ENCODE results near the gene PXMP4. TPM values are rescaled to one million over a fixed set of nuclear protein-coding genes. Genes with fewer than 3 reads are reported as not detected.
"Not testable (repeated sequence)": the region's sequence is repeated elsewhere in the genome, so short reads cannot be mapped to it uniquely, and the experiment has no call there.

PXMP4 gene
- polyA plus RNA-seq, 4 donors: 8.9 to 9.5 (median 9.1) TPM

DNA sequence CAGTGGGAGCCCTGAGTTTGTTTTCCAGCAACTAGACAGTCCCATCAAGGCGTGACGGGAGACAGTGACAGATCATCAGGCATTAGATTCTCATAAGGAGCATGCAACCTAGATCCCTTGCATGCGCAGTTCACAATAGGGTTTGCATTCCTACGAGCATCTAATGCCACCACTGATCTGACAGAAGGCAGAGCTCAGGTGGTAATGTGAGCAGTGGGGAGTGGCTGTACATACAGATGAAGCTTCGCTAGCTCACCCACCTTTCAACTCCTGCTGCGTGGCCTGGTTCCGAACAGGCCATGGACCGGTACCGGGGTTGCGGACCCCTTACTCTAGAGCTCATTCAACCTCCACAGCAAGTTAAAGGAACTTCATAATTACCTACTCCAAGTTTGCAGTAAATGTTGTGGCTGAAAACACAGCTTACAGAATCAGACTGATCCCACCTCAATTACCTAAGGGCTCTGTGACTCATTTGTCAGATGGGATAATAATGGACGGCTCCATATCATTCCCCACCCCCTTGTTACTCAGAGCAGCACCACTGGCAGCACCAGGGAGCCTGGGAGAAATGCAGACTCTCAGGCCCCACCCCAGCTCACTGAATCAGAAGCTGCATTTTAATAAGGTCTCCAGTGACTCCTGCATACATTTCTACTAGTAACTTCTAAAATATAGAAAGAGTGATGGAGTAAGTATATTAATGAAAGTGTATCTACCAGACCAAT, 15.7 kb downstream of the PXMP4 start:
- no peak for DNase-seq (ENCODE audit: low read depth in 4 of 4, low spot score in 3 of 4)

DNA sequence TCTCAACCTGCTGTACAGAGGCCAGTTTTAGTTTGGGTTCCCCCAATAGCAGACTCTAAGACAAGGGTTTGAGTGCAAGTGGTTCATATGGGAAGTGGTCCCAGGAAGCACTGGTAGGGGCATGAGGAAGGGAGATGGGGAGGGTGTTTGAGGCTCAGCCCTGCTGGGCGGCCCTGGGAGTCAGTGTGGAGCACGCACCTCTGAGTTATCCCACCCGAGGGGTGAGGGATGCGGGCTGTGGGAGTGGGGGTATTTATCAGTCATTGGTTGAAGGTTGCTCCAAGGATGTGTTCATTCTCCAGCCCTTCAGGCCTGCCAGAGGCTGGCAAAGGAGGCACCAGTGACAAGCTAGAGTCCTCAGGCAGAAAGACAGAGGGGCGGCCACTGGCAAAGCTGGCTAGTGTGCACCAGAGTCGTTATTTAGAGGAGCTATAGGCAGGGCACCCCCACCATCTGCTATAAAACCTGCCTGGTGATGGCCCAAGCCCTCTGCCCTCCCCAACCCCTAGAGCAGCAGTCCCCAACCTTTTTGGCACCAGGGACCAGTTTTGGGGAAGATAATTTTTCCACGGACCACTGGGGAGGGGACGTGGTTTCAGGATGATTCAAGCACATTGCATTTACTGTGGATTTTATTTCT, 16.5 kb downstream of the PXMP4 start:
- DNase-seq (ENCODE audit: low read depth in 4 of 4, low spot score in 3 of 4): no peak

DNA sequence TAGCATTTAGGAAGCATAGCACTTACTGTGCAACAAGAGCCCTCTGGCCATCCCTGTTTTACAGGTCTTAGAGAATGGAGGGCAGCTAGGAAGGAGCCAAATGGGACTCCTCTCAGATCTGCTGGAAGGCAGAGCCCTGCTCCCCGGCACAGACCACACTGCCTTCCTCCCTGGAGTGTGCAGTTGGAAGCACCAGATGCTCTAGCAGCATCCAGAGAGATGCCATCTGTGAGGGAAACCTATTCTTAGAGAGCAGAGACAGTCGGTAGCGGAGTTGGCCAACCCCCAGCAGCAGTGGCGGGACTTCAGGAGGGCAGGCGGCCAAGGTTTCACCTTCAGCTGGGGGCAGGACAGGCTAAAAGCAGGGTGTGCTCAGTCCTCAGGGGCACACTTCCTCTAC, 17.2 kb downstream of the PXMP4 start:
- DNase-seq (ENCODE audit: low read depth in 4 of 4, low spot score in 3 of 4): no peak

DNA sequence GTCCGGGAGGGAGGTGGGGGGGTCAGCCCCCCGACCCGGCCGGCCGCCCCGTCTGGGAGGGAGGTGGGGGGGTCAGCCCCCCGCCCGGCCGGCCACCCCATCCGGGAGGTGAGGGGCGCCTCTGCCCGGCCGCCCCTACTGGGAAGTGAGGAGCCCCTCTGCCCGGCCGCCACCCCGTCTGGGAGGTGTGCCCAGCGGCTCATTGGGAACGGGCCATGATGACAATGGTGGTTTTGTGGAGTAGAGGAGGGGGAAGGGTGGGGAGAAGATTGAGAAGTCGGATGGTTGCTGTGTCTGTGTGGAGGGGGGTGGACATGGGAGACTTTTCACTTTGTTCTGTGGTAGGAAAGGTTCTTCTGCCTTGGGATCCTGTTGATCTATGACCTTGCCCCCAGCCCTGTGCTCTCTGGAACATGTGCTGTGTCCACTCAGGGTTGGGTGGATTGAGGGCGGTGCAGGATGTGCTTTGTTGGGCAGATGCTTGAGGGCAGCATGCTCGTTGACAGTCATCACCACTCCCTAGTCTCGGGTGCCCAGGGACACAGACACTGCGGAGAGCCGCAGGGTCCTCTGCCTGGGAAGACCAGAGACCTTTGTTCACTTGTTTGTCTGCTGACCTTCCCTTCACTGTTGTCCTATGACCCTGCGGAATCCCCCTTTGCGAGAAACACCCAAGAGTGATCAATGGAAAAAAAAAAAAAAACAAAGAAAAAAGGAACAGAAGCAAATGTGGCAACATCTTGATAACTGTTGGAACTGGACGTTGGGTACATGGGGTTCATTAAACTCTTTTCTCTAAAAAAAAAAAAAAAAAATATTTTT, 18.3 kb downstream of the PXMP4 start:
- no peak for DNase-seq (ENCODE audit: low read depth in 4 of 4, low spot score in 3 of 4)

DNA sequence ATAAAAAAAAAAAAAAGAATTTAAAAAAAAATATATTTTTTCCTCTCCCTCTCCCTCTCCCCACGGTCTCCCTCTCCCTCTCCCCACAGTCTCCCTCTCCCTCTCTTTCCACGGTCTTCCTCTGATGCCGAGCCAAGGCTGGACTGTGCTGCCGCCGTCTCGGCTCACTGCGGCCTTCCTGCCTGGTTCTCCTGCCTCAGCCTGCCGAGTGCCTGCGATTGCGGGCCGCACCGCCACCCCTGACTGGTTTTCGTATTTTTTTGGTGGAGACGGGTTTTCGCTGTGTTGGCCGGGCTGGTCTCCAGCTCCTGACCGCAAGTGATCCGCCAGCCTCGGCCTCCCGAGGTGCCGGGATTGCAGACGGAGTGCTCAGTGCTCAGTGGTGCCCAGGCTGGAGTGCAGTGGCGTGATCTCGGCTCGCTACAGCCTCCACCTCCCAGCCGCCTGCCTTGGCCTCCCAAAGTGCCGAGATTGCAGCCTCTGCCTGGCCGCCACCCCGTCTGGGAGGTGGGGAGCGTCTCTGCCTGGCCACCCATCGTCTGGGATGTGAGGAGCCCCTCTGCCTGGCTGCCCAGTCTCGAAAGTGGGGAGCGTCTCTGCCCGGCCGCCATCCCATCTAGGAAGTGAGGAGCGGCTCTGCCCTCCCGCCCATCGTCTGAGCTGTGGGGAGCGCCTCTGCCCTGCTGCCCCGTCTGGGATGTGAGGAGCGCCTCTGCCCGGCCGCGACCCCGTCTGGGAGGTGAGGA, 19.2 kb downstream of the PXMP4 start:
- not testable (repeated sequence) for DNase-seq (ENCODE audit: low read depth in 4 of 4, low spot score in 3 of 4)

DNA sequence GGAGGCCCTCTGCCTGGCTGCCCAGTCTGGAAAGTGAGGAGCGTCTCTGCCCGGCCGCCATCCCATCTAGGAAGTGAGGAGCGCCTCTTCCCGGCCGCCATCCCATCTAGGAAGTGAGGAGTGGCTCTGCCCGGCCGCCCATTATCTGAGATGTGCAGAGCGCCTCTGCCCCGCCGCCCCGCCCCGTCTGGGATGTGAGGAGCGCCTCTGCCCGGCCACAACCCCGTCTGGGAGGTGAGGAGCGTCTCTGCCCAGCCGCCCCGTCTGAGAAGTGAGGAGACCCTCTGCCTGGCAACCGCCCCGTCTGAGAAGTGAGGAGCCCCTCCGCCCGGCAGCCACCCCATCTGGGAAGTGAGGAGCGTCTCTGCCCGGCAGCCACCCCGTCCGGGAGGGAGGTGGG, 21.1 kb downstream of the PXMP4 start:
- not testable (repeated sequence) for DNase-seq (ENCODE audit: low read depth in 4 of 4, low spot score in 3 of 4)

DNA sequence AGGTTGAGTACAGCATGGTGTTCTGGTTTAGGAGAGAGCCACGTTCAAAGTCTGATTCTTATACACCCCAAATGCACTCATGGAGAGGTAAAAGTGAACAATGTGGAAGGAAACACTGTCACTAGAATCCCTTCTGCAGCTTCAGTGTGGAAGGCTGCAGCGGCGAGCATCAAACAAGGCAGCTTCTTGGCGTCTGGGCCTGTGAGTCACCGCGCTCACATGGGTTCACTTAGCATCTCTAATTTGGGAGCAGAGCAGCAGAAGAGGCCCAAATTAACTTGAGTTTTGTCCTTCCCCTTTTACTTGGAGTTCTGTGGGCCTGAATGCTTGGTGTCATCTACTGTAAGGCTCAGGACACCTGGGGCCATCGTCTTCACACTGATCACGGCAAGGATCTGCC, 23.0 kb downstream of the PXMP4 start:
- no peak for DNase-seq (ENCODE audit: low read depth in 4 of 4, low spot score in 3 of 4)

DNA sequence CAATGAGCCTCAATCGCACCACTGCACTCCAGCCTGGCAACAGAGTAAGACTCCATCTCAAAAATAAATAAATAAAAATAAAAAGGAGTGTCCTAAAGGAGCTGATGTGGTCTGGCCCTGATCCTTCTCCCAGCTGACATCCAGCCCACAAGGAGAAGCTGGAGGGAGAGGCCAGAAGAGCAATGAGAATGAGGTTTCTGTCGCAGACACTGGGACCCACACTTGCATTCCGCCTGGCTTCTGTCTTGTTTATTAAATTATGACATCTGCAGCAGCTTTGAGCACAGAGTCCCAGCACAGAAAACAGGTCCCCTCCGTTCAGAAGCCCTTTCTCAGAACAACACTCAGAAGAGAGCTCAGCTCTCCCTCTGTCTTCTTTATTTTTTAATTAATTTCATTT, 23.7 kb downstream of the PXMP4 start:
- DNase-seq (ENCODE audit: low read depth in 4 of 4, low spot score in 3 of 4): no peak

DNA sequence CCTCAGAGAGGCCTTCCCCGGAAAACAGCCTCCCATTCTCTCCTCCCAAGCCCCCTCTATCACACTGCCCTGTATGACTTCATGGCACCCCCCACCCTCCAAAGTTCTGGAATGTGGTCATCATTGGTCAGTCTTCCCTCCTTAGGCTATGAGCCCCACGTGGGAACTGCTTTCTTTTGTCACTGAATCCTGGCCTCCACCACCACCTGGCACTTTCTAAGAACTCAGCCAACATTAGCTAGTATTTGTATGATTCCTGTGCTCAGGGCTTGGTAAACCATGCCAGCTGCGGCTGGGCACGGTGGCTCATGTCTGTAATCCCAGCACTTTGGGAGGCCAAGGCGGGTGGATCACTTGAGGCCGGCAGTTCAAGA, 25.5 kb downstream of the PXMP4 start:
- no peak for DNase-seq (ENCODE audit: low read depth in 4 of 4, low spot score in 3 of 4)

DNA sequence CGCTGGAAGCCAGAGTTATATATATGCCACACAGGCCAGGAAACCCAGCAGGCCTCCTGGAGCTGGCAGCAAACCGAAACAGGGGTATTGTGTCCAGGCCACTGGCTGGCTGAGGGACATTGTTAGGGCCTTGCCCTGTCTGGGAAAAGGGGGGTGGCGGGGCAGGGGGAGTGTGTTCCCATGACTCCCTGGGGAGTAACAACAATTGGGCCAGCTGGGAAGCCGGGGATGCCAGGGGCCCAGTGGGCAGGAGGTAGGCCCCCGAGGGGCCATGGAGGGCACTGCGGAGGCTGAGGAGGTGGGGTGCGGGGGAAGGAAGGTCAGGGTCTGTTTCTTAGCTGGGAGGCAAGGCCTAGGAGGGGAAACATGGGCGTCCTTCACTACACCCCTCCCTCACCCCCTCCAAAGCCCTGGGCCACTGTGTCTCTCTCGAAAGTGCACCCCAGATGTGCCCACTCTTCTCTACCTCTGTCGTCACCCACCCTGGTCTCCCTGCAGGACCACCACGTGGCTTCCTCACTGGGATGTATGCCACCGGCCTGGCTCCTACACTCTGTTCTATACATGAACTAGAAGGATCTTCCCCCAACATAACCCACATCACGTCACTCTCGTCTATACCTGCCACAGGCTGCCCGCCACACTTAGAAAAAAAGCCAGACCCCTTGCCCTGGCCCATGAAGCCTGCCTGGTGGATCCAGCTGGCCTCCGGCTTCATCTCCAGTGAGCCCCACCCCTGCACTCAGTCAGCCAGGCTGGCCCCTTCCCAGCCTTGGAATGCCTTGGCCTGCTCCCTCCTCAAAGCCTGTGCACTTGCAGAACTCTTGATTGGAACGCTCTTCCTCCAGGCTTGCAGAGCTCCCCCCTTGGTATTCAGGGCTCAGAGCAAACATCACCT, 26.1 kb downstream of the PXMP4 start:
- no peak for DNase-seq (ENCODE audit: low read depth in 4 of 4, low spot score in 3 of 4)

DNA sequence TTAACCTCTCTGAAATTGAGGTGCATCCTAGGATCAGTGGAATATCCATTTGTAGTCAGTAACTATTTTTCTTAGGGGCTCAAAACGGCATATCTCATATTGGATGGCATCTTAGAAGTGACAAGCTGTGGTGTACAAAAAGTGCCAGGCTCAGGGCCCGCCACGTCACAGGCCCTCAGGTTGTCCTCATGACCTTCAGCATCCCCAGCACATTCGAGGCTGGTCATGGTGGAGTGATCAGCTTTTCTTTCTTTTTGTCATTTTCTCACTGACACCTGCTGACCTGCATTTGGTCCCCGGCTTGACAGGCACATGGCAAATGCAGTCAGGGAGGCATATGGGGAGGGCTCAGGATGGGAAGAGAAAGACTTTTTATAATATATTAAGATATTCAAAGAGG, 26.8 kb downstream of the PXMP4 start:
- no peak for DNase-seq (ENCODE audit: low read depth in 4 of 4, low spot score in 3 of 4)

DNA sequence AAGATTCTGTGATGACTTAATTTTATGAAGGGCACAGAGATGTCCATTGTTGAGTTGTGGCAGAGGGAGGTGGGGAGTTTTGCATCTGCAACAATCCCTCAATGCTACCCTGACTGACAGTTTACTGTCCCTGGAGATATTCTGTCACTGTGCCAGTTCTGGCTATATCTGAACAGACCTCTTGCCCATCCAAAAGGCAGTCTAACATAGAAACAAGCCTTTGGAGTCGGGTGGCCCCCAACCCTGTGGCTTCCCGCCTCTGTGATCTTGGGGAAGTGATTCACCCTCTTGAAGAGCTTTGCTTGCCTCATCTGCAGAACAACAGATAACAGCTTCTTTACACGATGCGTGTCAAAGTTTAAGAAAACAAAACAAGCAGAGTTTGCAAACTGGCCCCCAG, 30.1 kb downstream of the PXMP4 start:
- DNase-seq (ENCODE audit: low read depth in 4 of 4, low spot score in 3 of 4): no peak

DNA sequence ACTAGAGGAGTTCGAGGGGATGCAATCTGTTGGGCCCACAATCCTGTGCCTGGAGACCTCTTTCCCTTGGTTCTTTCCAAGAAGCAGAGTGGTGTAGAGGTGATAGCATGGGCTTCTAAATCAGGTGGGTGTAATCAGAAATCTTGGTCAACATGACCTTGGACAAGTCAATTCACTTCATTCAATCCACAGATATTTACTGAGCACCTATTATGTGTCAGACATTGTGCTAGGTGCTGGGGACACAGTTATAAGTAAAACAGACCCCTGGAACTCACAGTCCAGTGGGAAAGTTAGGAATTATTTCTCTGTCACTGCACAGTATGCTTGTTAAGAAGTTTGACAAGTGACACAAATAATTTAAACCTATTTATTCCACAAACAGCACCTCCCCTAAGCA, 30.6 kb downstream of the PXMP4 start:
- no peak for DNase-seq (ENCODE audit: low read depth in 4 of 4, low spot score in 3 of 4)

DNA sequence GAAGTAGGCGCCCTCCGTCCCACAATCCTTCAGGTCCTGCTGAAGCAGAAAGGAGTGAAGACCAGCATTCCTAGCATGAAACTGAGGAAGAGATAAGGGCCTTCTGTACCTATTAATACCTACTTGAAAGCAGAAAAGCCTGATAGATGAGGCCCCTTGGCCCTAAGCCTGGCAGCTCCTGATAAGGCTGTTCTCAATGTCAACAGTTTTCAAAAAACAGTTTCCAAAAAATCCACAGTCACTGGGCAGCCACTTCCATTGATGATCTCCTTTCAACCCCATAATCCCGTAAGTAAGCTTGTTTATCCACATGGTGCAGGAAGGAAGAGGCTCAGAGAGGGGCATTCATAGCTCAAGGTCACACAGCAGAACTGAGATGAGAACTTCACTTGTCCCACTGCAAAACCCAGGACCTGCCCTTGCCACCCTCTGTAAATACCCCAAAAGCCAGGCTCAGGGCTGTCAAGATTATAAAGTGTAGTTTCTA, 31.1 kb downstream of the PXMP4 start:
- no peak for DNase-seq (ENCODE audit: low read depth in 4 of 4, low spot score in 3 of 4)

DNA sequence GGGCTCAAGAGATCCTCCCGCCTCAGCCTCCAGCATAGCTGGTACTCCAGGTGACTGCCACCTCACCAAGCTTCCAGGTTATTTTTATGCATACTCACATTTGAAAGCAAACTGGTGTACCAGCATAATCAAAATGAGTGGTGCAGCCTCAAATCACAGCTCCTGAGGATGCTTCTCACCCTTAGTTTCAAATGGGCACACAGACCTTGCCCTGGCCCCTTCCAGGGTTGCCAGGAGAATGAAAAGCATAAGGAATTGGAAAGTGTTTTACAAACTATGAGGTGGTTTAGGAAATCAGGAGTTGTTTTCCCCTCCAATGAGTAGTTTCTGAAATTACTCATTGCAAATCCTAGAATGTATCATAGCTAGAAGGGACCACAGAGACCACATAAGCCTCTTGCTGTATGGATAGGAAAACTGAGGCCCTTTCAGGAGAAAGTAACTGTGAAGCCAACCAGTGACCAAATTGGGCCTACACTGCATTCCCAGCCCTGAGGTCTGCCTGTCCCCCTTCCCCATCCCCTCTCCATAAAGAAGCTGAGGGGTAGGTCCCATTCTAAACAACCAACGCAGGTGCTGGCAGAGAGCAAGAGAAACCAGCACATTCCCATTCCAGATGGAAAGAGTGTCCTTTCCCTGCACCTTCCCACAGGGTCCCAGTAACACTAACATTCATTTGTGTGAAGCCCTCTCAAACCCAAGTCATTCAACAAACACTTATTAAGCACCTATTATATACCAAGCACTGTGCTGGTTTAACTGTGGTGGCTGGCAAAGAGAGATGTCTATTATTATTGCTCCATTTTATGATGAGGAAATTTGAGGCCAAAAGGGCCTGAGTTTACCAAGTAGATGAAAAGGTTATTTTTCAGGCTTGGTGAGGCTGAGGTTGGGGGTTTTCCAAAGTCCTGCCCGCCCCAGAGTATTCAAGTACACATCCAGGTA, 31.8 kb downstream of the PXMP4 start:
- DNase-seq (ENCODE audit: low read depth in 4 of 4, low spot score in 3 of 4): no peak

DNA sequence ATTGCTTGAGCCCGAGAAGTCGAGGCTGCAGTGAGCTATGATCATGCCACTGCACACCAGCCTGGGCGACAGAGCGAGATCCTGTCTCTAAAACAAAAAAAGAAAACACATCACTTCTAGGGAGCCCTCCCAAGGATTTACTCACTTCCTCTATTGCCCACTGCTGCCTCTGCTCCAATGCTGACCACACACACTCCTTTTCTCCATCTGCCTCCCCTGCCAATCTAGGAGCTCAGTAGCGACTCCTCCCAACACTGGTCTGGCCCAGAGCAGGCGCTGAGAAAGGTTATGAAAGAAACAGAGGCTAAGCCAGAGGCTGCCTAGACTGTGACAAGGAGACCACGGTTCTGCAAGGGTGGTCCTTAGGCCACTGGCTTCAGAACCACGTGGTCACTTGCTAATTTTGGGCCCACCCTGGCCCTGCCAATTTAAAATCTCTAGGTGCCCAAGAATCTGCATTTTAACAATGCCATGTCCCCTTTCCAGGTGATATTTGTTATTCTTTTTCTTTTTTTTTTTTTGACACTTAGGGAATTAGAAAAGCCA, 32.7 kb downstream of the PXMP4 start:
- no peak for DNase-seq (ENCODE audit: low read depth in 4 of 4, low spot score in 3 of 4)

DNA sequence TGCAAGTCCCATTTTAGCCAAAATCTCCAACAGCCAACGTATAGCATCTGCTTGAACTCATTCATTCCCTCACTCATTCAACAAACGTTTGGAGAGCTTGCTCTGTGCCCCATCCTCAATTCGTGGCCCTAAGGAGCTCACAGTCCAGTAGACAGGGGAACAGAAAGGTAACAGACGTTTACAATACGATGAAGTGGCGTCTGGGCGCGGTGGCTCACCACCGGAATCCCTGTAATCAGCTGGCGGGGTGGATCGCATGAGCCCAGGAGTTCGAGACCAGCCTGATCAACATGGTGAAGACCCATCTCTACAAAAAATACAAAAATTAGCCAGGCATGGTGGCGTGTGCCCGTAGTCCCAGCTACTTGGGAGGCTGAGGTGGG, 33.1 kb downstream of the PXMP4 start:
- no peak for DNase-seq (ENCODE audit: low read depth in 4 of 4, low spot score in 3 of 4)
